ENCODE data around the gene NFATC1. TPM values are rescaled to one million over a fixed set of nuclear protein-coding genes. Genes with fewer than 3 reads are reported as not detected.
A peak's percentile ranks its signal among the peaks of the same experiment; 100 is the strongest.

The NFATC1 gene
- total RNA-seq, 1 donor from 2014 or later: 18.6 TPM

- peak; percentile 44 for DNase-seq
Observed at GRCh38 chr18:79458131-79458838, 62.6 kb downstream of the NFATC1 start.

DNA sequence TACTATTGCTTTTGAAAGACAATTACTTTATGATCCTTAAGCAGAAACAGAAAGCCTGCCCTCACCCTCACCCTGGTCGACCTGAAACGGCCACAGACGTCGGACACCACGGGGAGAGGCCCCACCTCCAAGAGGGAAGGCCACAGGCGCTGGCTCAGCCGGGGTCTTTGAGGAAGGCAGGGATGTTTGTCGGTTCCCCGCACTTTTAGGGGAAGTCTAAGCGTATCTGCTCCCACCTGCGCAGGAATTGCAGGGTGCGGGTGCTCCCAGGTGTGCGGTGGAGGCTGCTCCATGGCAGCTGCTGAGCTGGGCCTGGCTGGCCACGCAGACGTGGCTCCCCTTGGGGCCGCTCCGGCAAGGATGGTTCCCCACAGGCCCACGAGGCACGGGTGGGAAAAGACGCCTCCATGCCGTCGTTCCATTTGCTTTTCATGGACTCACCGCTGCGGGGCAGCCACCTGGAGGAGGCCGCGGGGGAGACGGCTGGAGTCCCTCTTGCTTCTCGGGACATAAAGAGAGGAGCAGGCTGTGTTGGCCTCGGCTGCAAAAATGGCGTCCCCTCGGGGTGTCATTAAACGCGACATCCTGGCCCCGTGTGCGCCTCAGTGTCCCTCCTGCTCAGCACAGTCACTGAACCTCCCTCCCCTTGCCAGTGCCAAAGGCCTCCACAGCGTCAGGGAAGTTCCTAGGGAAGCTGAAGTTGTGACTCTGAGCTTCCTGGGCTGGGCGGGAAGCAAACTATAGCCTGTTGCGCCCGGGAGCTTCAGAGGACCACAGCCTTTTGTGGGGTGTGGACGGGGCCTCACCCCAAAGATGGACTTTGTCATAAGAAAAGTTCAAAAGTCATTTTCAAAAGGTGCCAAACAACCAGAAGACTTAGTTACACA lies 63.4 kb downstream of the NFATC1 start:
- DNase-seq: no peak

- DNase-seq: no peak
Observed at GRCh38 chr18:79459946-79460480, 64.3 kb downstream of the NFATC1 start.

- no peak for DNase-seq
Observed at GRCh38 chr18:79460481-79461300, 65.0 kb downstream of the NFATC1 start.

DNA sequence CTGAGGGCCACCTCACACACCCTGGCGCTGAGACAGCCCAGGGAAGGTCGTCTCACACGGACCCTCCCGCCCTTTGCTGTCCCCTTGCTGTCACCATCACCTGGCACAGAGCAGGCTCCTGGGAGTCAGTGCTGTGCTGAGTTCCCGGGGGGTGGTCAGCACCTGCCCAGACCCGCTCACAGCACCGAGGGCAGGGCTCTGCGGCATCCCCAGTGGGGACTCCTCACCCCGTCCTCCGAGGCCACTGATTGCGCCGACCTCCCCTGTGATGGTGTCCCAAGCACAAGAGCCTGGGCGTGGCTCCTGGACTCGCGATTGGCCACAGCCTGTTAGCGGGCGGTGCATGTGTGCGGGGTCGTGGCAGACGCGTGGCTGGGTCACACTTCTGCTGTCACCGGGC lies 65.9 kb downstream of the NFATC1 start:
- DNase-seq: no peak

DNA sequence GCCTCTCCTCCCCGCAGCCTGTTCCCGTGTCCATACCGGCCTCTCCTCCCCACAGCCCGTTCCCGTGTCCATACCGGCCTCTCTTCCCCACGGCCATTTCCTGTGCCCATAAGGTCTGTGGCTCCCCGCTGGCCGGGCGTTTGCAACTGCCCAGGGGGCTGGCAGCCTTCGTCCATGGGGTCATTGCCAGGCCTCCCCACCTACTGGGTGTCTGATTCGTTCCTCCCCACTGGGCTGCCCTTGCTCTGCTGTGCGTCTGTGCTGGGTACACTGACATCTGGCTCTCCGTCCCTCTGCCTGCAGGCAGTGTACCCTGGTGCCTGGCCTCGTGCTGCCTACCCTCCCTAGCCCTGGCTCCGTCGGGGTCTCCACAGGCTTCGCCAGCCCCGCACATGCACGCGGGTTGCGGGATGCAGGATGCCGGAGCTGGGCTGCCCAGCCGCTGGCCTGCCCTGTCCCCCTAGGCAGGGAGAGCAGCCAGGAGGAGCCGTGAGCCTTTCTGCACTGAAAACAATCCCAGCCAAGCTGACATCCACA lies 67.8 kb downstream of the NFATC1 start:
- DNase-seq: no peak

- peak; percentile 79 for DNase-seq
Observed at GRCh38 chr18:79465392-79465991, 69.8 kb downstream of the NFATC1 start.

GRCh38 chr18:79466591-79466990 lies 70.9 kb downstream of the NFATC1 start:
- no peak for DNase-seq

DNA sequence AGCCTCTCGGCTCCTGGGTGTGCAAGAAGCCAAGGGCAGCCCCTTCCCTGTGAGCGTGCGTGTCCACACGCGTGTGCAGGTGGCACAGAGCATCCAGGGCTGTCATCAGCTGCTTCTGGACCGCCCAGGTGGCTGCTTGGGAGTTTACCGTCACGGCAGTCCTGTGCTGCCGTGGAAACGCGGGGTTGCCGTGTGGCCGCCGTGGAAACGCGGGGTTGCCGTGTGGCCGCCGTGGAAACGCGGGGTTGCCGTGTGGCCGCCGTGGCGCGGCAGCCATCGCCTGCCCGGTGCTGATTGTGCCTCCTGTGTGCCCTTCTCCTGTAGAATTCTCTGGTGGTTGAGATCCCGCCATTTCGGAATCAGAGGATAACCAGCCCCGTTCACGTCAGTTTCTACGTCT lies 71.4 kb downstream of the NFATC1 start:
- DNase-seq: no peak

GRCh38 chr18:79468119-79468789 lies 72.5 kb downstream of the NFATC1 start:
- peak; percentile 80 for DNase-seq

DNA sequence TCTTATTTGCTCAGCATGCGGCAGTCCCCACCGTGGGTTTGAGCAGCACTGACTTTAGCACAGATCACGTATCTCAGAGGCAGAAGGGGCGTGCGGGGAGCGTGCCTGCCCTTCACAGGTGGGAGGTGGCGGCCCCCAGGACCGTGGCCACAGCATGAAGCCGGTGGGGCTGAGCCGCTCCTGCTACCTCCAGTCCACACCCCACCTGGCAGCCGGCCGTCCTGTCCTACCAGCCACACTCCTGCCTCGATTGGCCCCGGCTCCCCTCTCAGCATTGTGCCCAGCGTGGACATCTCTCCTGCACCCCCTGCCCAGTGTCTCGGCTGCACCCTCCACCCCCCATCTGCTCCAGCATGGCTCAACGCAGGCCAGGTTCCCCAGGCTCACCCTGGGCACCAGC lies 73.6 kb downstream of the NFATC1 start:
- no peak for DNase-seq

DNA sequence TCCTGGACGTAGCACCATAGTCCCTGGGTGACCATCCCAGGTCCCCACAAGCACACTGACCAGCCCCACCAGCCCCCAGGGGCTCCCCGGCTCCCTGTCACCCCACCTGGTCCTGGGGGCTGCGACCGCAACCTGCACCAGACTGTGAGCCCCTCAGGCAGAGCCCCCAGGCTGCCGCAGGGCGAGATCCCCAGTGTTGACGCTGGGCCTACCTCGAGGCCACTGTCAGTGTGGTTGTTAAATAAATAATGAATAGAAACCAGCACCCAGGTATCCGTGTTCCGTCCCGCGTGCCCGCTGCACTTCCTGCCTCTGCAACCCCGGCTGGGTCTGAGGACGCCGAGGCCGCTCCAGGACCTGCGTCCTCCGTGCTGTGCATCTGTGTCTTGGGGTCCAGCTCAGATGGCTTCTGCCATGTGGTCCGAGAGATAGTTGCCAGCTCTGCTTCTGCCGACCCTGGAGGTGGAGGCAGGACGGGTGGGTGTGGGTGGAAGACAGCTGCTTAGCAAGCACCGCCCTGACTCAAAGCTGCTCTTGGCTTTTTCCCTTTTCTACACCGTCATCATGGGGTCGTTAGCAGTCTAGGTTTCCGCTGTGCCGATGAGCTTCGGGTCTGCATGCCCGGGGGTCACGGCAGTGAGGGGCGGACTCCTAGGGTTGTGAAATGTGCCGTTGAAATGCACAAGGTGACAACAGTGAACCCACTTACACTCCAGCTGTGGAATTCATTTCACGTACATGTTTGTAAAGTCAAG lies 74.2 kb downstream of the NFATC1 start:
- peak; percentile 70 for DNase-seq

DNA sequence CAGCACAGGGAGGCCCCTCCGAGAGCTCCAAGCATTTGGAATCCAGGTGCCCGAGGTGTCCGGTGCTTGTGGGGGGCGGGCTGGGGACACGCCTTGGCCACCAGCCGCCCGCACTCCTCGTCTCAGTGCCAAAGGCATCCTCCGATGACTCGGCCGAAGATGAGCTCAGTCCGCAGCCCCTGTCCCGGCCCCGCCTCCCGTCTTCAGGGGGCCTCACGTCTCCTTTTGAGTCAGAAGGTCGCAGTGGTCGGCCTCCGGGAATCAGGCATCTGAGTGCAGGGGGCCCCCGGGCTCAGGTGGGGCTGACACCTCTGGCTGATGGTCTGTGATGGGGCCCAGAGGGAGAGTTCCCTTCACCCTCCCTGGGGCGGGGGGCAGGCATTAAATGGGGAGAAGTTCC lies 74.8 kb downstream of the NFATC1 start:
- peak; percentile 29 for DNase-seq

GRCh38 chr18:79471046-79471445 lies 75.3 kb downstream of the NFATC1 start:
- DNase-seq: peak; percentile 53

DNA sequence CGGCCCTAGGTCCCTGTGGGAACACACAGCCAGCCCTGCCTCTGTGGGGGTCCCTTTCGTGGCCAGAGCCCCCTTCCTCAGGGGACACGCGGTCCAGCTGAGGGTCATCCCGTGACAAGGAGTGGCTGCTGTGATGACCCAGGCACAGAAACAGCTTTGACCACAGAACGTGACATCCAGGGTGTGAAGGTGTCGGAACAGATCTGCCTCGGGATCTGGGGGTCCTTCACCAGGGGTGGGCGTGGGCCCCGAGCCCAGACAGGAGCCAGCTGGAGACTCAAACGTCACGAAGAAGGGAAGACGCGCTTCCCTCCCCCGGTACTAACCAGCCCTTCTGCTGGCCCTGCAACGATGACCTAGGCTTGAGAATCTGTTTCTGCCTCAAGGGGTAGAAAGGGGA lies 75.9 kb downstream of the NFATC1 start:
- no peak for DNase-seq

DNA sequence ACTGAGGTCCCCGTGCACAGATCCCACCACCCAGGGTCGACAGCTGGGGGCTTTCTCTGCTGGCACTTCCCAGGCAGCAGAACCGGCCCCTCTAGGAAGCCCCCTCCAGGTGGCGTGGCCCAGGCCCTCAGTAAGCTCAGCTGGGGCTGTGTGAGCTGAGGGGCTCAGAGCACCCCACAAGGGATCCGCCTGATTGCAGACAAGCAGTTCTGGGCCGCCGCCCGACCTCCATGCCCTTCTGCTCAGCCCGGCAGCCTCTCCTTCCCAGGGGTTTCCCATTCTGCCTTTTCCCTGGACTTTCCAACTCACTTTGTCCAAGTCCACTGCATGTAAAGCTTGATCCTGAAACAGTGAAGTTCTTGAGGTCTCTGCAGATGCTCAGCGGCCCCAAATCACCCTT lies 76.4 kb downstream of the NFATC1 start:
- DNase-seq: no peak

DNA sequence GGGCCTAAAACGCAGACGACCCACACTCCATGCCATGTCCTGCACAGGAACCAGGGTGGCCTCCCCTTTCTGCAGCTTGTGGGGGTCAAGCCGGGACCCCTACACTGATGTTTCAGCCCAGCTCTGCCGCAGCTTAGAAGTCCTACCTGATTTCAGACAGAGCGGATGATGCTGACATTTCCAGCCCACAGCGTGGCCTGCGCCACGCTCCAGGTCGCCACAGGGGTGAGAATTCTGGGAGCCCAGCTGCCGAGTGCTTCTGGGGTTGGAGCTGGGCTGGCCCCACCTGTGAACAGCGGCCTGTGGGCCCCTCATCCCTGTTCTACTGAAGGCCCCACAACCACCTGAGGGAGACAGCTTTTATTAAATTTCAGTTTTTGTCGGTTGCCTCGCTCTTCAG lies 77.2 kb downstream of the NFATC1 start:
- no peak for DNase-seq

- DNase-seq: no peak
Observed at GRCh38 chr18:79476031-79476917, 80.5 kb downstream of the NFATC1 start.

DNA sequence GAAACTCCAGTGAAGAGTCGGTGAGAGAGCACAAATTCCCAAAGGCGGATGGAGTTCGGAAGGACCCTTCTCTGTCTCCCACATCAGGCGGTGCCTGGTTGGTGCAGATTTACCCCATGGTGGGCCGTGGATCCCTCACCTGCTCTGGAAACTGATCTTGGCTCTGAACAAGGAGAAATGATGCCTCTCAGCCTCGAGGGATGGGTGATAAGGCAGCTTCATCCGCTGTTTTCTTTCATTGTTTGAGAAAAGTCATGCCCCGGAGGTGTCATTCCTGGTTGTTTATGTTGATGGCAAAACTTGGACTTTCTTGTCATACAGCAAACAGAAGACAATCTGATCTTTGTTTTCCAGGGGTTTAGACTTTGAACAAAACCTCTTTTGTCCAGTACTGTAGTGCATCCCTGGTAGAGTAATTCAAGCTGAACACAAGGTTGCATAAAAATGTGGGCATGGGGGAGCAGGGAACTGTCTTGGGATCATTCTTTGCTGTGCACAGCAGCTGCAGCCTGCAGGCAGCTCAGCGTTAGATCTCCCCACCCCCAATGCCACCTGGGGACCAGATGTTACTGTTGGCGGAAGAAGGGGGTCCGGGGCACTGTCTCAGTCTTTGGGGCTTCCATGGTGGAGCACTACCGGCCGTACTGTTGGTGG lies 81.3 kb downstream of the NFATC1 start:
- peak; percentile 51 for DNase-seq
